ENCODE data around the gene METTL25B. TPM values are rescaled to one million over a fixed set of nuclear protein-coding genes. Genes with fewer than 3 reads are reported as not detected.

The METTL25B gene
- total and polyA plus RNA-seq, 8 donors = 16.8 to 64.9 (median 19.6) TPM

DNA sequence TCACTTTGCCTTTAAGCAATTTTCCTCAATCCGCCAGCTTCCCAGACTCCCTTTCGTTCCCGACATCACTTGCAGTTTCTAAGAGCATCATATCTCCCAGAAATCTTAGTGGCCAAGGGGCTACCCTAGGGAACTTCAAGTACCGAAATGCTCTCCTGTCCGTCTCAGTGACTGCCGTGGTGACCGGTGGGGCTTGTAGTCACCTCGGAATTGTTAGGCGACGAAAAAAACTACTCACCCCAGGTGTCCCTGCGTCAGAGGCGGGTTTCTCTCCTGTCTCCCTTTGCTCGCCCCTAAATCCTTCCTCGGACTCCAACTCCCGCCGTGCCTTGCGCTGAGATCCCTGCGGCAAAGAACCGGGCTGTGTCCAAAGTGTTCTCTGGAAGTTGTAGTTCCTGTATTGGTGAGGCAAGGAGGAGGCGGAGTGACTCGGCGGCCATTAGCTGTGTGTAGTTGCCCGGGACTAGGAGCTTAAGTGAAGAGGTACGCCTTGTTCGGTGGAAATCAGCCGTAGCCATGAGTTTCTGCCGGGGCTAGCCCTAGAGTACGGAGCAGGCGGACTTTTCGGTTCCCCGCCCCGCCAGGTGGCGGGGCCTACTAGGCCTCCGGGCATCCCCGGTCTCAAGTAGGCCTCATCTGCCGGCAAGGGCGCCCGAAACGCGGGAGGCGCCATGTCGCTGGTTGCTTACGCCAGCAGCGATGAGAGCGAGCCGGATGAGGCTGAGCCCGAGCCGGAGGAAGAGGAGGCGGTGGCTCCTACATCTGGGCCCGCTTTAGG lies 39.0 kb downstream of the METTL25B start, which contains the start of gene PRCC:
Gene PRCC (plus strand): TSS at position 435 of the 778 bp plus-strand sequence. CDS start 237 bp downstream, at position 672.
- Histone ChIP-seq H3K4me3 (peak within 1 kb of the TSS; percentile 51 to 98 (median 84)), H3K4me1 (peaks cover 9 to 21% (median 10%) of the 10 kb centered on the region in 3 donors), H3K27ac (peak within 1 kb of the TSS; percentile 73 to 91 (median 84)), H3K9me3 (no peaks in the 10 kb centered on the region), H3K36me3 (no peaks in the 10 kb centered on the region), H3K27me3 (no peaks in the 10 kb centered on the region)
- 0% methylated on average over 47 to 50 of the region's 50 CpGs for WGBS, 2 donors
- FAIRE-seq (peak; percentile 98), DNase-seq (peak; percentile 87 to 99 (median 98)), ATAC-seq (peak; percentile 90 to 97 (median 93))
- intact Hi-C loops (cut with DNase I) = no loop called here
- no peak for TF ChIP-seq CTCF (IDR thresholded peaks at IDR 0.05)

- WGBS, 2 donors = 0 to 1% methylated on average over 26 to 31 of the region's 31 CpGs
- DNase-seq = peak; percentile 40 to 82 (median 60)
- peaks cover 9 to 28% (median 10%) of the 10 kb centered on the region in 3 donors for H3K4me1 ChIP-seq
- TF ChIP-seq CTCF (IDR thresholded peaks at IDR 0.05) = no peak
- peak overlapping the region; percentile 47 to 98 (median 84) for H3K4me3 ChIP-seq
- H3K27me3 ChIP-seq = no peaks in the 10 kb centered on the region
- FAIRE-seq = no peak
- ATAC-seq = peak; percentile 4 to 13 (median 10)
- no peaks in the 10 kb centered on the region for H3K9me3 ChIP-seq
- H3K36me3 ChIP-seq = no peaks in the 10 kb centered on the region
- peak overlapping the region; percentile 73 to 91 (median 84) for H3K27ac ChIP-seq
- intact Hi-C loops (cut with DNase I) = no loop called here
Observed at GRCh38 chr1:156767879-156768604, 39.8 kb downstream of the METTL25B start.

DNA sequence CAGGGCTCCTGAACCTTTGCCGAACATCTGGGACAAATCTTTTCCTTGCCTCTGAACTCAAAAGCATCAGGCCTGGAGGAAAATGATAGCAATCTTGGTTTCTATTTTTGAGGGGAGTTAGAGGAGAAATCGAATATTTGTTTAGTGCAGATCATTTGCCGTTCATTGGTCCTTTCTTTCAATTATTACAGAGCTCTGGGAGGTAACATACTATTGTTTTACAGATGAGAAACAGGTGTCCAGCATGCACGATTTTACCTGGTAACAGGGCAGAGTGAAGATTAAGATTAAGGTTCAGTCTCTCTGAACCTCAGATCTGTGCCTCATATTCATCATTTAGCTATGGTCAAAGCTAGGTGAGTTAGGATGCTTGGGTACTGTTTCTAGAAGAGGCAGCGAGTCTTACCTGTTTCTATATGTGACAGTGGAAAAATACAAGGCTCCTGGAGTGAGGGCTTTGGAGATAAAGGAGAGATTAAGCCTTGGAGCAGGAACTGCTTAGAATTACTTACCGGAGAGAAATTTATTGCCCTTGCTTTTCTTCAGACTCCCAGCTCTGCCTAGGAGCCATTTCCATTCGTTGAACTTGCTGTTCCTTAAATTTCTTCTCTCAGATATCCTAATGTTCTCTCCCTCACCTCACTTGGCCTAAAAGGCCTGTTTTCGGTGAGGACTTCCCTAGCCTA lies 40.5 kb downstream of the METTL25B start:
- no peak for FAIRE-seq
- Histone ChIP-seq H3K27me3 (no peaks in the 10 kb centered on the region), H3K27ac (no peak overlapping the region), H3K36me3 (no peaks in the 10 kb centered on the region), H3K9me3 (no peaks in the 10 kb centered on the region), H3K4me1 (peaks cover 9 to 31% (median 10%) of the 10 kb centered on the region in 3 donors), H3K4me3 (peak overlapping the region in 3 of 4 donors; percentile 80 to 98 (median 88))
- no peak for DNase-seq
- no peak for TF ChIP-seq CTCF (IDR thresholded peaks at IDR 0.05)
- ATAC-seq = no peak
- intact Hi-C loops (cut with DNase I) = no loop called here
- 9 to 11% methylated on average over 8 of the region's 8 CpGs for WGBS, 2 donors

DNA sequence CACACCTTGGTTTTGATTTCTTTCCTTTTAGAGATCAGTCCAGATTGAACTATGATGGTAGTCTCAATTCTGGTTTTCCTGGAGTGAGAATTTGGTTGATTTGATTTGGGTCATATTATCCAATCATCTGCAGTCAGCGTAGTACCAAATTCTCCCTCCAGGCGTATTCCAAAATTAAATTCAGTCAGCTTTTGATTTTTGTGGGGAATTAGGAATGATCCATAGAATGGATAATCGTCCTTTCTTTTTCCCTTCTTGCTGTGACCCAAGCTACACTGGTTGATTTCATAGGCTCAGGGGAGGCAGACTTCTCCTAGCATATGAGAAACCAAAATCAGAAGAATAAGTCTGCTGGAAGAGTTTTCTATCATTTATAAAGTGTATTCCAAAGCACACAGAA lies 44.0 kb downstream of the METTL25B start:
- no peaks in the 10 kb centered on the region for H3K36me3 ChIP-seq
- TF ChIP-seq CTCF (IDR thresholded peaks at IDR 0.05) = no peak
- FAIRE-seq (no peak), ATAC-seq (no peak), DNase-seq (no peak)
- no peak overlapping the region for H3K27ac ChIP-seq
- H3K4me3 ChIP-seq = no peak overlapping the region
- H3K9me3 ChIP-seq = no peaks in the 10 kb centered on the region
- peaks cover 9 to 28% (median 10%) of the 10 kb centered on the region in 3 donors for H3K4me1 ChIP-seq
- no peaks in the 10 kb centered on the region for H3K27me3 ChIP-seq
- WGBS, 2 donors = 81 to 86% methylated on average over 3 of the region's 3 CpGs
- intact Hi-C loops (cut with DNase I) = no loop called here

Measured in pancreas (tissue), 10 donors.